NCI-H1436 (cell line): ENCODE results near the gene GAS6.
"Not testable (repeated sequence)": the region's sequence is repeated elsewhere in the genome, so short reads cannot be mapped to it uniquely, and the experiment has no call there.

ENCODE experiments used
- DNase-seq: peaks from one replicate; lab custom pipeline; 2025; lab: John Stamatoyannopoulos, UW

Gene GAS6

DNA sequence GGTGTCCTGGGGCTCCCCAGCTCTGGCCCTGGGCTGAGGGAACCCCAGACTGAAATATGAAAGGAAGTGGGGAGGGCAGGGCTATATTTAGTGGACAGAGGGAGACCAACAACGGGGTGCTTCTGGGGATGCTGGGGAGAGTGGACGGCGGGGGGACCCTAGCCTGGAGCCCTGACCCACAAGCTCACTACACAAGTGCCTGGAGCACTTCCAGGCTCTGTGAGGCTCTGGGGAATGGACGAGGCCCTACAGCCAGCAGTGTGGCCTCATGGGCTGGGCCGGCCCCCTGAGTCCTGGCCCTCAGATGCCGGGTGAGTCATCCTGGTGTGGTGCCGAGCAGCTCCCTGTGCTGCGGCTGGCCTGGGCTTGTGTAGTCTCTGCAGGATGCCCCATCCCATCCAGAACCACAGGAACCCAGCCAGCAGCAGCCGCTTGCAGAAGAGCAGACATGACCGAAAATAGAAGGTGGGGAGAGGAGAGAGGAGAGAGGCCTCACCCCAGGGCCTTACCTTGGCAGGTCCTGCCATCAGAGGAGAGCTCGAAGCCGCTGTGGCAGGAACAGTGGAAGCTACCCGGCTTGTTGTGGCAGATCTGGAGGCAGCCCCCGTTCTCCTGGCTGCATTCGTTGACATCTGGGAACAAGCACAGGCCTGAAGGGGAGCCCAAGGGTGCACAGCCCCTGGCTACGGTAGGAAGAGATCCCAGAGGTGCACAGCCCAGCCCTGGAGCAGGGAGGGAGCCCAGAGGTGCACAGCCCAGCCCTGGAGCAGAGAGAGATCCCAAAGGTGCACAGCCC is 26.1 kb downstream of the GAS6 start:
- DNase-seq = no peak

DNA sequence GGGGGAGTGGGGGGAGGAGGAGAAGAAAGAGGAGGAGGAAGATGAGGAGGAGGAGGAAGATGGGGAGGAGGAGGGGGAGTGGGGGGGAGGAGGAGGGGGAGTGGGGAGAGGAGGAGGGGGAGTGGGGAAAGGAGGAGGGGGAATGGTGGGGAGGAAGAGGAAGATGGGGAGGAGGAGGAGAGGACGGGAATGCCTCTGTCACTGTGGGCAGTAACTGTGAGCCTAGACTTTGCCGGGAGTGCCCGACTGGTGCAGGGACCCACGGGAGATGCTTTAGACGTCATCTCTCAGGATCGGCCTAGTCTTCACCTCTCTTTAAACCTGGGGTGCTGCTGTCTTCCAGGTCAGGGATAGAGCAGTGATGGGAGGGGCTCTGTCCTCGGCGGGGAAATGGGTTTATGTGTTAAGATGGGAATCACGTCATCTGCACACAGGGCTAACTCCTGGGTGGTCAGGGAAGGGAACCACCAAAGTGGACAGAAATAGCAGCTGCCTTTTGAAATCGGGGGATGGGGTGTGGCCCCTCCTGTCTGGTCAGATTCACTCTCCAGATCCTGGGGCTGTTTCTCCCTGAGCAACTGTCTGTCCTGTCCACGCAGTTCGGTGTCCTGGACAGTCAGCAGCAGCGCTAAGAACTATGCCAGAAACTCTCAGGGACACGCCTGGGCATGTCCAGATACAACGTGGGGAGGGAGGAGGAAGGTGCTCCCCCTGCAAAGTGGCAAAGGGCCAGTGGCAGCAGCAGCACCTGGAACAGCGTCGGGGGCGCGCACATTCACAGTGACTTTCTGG is 26.9 kb downstream of the GAS6 start:
- DNase-seq = no peak

DNA sequence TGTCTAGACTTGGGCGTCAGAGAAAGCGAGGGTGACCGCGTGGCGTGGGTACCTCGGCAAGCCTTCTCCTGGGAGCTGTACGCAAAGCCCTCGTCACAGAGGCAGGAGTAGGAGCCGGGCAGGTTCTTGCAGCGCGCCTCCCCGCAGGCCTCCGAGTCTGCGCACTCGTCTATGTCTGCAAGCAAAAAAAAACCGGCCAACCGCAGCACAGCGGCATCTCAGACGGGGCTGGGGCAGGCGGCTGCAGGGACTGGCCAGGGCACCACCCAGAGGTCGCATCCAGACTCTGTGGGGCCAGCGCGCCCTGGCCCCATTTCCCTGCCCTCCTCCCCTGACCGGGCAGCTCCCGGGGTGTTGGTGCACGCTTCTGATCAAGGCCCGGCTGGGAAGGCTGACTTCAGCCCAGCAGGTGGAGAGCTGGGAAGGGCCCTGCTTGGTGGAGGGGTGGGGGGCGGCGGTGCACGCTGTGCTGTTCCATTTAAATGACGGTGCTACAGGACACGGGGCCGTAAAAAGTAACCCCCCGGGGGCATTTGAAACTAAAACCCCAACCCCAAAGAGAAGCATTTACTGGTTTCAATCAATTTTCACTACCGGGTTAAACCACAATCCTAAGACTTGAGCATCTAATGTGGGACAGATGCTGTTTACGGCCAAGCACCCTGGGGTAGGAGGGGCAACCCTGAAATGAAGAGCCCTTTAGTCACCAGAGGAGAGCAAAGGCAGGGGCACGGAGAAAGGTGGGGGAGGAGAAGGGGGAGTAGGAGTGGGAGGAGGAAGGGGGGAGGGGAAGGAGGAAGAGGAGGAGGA is 28.2 kb downstream of the GAS6 start:
- DNase-seq = no peak

DNA sequence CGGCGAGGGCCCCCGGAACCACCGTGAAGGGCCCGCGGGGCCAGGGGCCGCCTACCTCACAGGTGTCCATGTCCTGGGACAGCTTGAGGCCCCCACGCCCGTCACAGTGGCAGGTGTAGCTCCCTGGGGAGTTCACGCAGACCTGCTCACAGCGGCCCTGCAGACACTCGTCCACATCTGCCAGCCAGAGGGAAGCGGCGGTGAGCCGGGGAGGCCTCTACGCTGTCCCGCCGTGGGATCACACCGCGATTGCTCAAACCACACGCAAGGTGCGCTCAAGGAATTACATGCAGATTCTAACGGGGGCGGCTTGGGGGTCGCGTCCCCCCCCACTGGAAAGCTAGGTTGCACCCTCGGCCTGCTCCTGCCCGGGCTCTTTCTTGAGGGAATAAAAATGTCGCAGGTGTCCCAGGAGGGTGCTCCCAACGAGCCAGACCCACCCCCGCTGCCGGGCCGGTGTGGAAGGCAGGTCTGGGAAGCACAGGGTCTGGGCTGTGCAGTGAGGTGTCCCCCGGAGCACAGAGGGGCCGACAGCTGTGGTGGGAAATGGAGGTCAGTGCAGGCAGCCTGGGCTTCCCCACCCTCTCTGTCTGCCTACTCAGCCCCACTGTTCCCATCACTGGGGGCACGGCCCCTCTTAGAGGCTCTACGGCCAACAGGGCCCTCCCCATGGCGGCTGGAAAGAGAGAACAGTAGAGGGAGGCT is 29.2 kb downstream of the GAS6 start:
- no peak for DNase-seq

DNA sequence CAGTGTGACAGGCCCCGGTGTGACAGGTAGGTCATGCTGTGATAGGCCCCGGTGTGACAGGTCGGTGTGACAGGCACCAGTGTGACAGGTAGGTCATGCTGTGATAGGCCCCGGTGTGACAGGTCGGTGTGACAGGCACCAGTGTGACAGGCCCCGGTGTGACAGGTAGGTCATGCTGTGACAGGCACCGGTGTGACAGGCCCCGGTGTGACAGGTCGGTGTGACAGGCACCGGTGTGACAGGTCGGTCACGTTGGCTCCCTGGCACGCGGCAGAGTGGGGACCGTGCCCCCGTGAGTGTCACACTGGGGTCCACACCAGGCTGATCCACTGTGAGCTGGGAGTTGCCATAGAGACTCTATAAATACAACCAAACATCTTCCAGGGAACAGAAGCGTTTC is 29.9 kb downstream of the GAS6 start:
- DNase-seq = not testable (repeated sequence)

DNA sequence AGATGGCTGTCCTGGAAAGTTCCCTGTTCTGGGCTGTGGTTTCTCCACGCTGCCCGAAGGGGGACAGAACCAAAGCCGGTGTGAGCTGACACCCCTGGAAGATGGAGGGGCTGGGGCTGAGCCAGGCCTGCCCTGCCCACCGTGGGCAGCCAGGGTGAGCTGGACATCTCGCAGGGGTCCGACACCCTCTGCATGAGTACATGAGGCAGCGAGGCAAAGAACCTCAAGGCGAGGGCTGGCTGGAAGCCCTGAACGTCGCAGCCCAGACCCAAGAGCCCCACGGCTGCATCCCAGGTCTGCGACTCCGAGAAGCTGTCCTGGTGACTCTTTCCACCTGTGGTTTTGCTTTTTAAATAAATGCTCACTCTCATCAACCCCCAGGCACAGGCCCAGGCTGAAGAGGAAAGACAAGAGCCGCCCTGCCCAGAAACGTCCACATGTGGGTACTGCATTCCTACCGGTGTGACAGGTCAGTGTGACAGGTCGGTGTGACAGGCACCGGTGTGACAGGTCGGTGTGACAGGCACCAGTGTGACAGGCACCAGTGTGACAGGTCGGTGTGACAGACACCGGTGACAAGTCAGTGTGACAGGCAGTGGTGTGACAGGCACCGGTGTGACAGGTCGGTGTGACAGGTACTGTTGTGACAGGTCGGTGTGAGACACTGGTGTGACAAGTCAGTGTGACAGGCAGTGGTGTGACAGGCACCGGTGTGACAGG is 30.6 kb downstream of the GAS6 start:
- DNase-seq = no peak

DNA sequence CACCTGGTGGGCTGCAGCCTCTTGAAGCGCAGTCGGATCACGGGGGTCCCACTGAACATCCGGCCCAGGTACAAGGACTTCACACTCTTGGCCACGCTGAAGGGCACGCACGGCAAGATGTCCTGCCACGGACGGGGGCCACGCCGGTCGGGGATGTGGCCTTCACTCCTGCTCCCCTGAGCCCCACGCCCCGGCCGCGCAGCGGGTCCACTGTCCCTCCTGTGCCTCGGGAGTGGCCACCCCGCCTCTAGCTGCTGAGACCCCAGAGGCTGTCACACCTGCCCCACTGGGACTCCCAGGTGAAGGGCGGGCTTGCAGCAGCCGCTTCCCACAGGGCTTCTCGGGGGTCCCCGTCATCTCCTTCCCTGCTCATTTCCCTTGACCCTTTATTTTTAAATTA is 31.2 kb downstream of the GAS6 start:
- DNase-seq = no peak

DNA sequence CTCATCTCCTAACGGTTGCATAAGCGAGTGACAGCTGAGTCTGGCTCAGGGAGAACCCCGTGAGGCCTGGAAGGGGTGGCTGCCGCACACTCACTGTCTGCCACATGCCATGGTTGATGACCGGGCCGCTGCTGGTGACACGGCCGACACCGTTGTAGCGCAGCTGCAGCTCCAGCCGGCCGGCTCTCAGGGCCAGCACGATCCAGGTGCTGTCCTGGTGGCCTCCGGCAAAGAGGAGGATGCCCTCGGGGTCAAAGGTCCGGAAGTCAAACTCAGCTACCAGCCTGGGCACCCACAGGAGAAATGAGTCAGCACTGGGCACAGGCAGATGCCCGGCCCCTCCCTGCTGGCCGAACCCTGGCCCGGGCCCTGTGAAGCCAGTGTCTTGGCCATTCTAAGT is 31.7 kb downstream of the GAS6 start:
- DNase-seq = no peak

DNA sequence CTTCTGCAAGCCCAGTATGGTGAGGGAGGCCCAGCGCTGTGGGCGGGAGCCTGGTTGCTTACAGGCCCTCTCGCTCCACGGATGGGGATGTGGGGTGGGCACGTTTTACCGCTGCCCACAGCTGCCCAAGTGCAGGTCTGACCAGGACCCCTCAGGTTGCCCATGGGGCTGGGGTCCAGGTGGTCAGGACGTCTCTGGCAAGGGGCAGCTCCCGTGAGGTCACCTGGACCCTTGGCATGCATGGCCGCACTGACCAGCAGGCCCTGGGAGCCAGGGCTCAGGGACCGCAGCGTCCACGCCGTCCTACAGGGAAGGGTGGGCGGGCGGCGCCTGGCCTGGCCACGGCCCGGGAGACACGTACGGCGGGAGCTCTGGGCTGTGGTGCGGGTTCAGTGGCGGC is 32.8 kb downstream of the GAS6 start:
- no peak for DNase-seq

DNA sequence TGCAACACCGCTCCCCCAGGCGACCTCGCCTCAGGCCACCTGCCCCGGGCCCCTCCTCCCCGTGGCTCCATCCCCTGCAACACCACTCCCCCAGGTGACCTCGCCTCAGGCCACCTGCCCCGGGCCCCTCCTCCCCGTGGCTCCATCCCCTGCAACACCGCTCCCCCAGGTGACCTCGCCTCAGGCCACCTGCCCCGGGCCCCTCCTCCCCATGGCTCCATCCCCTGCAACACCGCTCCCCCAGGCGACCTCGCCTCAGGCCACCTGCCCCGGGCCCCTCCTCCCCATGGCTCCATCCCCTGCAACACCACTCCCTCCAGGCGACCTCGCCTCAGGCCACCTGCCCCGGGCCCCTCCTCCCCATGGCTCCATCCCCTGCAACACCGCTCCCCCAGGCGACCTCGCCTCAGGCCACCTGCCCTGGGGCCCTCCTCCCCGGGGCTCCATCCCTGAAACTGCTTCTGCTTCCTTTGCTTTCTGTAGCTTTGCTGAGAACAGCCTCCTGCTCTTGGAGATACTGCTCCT is 33.4 kb downstream of the GAS6 start:
- DNase-seq = not testable (repeated sequence)

DNA sequence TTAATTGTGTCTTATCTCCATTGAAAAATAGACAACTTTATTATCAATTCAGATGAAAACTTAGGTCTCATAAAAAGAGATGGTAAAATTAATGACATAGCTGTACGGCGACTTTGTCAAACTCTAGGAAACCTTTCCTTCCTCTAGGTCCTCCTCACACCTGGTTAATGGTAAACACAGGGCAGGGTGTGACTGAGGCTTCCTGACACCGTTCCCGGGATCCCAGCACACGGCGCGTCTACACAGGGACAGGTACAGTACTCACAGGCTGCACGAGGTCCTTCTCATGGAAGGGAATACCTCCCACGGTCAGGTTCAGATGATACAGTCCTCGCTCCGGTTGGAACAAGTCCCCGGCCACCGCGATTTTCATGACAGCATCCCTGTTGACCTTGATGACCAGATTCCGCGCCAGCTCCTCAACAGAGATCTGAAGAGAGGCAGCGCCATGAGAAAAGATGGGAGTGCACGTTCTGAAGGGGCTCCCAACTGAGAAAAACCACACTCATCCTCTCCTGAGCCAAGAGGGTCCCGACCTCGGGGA is 35.5 kb downstream of the GAS6 start:
- no peak for DNase-seq

DNA sequence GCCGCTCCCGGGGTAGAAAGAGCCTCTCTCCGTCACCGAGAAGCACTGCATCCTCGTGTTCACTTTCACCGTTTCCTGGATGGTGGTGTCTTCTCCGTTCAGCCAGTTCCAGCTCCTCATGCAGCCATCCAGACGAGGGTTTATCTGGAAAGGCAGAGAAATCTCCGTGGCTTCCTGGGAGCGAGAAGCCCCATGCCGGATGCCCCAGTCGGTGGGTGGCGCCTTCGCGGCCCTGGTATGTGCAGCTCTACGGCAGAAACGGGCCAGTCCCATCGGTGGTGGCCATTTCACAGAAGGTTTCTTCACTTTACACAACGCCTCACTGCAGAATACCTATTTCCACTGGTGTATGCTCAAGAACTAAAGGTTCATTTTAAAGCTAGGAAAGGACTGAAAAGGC is 36.9 kb downstream of the GAS6 start:
- DNase-seq = no peak

DNA sequence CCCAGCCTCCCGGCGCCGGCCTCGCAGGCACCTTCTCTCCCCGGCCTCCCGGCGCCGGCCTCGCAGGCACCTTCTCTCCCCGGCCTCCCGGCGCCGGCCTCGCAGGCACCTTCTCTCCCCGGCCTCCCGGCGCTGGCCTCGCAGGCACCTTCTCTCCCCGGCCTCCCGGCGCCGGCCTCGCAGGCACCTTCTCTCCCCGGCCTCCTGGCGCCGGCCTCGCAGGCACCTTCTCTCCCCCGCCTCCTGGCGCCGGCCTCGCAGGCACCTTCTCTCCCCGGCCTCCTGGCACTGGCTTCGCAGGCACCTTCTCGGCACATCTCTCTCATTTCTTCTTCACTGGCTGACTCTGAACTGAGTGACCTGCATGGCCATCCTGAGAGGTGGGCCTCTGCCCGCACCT is 37.4 kb downstream of the GAS6 start:
- DNase-seq = not testable (repeated sequence)

DNA sequence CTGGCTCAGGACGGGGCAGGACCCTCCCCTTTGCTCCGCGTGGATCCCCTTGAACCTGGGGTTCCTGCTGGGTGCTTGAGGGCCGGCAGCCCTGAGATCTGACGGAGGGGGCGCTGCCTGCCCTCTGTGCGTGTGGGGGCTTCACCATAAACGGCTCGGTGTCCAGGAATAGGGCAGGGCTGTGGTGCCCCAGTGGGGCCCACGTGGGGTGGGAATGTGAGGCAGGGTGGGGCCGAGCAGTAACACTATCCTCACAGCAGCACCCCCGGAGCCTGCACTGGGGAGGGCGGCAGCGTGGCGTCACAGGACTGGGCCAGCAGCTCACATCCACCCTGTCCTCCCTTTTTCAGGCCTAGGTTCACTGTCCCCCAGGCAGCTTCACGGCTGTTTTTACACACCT is 38.0 kb downstream of the GAS6 start:
- no peak for DNase-seq

DNA sequence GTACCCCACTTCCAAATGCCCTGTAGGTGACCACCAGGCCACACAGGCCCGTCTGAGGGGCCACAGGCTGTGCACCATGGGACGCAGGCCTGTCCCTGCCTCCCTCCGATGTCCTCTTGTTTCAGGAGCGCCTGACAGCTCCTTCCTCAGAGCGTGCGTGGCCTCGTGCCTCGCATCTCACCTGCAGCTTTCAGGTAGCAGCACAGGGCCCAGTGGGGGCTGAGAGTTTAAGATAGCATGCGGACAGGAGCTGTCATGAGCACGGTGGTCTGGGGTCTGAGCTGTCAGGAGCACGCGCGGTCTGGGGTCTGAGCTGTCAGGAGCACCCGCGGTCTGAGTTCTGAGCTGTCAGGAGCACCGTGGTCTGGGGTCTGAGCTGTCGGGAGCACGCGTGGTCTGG is 40.1 kb downstream of the GAS6 start:
- DNase-seq = no peak

DNA sequence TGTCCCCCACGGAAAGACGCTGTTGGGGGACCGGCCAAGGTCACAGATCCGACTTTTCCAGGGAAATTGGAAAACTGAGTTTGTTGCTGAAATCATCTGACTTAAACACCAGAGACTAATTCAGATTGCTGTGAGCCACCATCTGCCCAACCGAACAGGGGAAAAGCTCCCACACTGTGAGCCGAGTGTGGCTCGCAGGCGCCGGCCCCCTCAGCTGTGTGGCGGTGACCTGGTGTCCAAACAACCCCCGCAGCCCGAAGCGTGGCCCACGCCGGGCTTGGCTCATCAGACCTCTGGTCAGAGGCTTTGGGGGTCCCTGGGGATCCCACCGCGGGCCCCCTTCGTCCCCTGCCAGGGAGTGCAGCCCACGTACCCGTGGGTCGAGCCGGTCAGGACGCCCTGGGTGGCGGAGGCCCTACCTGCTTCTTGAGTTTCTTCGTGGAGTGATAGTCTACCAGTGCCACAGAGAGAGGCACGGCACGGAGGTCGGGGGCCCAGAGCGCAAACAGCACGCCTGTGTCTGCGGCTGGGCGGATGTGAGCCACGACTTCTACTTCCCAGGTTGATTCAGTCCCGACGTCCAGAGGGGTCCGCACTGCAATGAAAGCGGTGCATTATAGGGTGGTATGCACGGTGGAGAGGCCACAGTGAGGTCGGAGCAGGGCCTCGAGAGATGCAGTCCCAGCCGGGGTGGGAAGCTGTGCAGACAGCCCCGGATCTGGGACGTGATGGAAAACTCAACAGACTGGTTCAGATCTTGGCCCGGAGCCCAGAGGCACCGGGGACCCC is 40.7 kb downstream of the GAS6 start:
- DNase-seq = no peak

DNA sequence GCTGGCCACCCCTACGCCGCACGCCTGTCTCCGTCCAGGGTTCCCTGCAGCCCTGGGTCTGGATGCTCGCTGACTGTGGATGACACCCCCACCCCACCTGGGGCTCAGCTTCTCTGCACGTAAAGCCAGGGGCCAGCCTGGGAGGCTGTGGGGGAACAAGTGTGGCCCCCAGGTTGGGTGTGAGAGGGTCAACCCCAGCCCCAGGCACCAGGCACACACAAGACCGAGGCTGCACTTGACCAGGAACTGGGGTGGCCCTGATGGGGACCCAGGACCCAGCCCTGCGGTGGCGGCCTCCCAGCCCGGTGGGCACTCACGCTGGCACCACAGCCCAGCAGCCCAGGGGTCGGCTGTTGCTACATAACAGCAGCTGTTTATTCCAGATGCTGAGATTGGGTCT is 41.6 kb downstream of the GAS6 start:
- DNase-seq = no peak

DNA sequence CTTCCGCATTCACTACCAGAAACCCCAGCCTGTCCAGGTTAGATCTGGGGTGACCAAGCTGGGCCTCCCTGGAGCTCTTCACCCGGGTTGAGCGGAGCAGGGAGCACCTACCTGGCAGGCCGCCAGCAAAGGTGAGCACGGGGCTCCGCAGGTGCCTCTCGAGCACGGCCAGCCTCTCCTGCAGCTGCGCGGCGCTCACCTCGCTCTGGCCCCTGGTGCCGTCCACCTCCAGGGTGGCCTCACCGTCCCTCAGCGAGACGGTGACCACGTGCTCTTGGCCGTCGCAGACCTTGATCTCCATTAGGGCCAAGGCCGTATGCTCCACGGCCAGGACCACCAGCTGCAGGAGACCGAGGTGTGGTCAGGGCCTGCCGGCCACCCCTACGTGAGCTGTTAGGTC is 42.0 kb downstream of the GAS6 start:
- no peak for DNase-seq

DNA sequence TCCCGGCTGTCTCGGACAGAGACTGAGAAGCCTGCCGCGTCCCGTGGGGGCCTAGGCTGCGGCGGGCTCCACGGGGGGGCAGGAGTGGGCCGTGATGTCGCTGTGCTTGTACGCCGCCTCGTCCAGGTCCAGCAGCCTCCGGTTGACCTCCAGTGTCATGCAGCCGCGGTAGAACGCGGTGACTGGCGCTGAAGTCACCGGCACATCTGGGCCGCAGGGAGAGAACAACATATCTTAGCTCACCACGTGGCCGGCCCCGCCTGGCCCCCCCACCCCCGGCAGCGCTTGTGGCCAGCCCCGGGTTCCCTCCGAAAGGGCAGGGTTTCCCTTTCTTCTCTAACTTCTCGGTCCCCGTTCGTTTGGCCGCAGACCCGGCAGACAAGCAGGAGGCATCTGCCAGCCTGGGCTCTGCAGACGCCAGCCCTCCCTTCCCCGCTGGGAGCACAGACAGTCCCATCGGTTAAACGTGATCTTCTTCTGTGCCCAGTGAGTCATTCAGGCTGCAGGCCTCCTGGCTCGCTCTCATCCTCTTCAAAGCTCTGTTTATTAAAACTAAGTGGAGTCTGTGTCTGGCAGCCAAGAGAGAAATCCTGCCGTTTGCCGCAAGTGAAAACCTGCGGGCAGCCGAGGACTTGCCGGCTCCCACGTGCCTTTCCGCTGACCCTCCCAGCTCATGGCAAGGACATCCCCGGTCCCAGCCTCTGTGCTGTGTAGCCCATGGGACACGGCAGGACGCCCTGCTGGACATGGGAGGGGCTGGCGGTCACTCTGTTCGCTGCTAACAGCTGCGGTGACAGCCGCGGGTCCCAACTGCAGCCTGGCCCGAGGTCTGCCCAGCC is 42.8 kb downstream of the GAS6 start:
- no peak for DNase-seq
